Suprapubic skin (tissue), 4 donors: ENCODE data around the gene KCNB1. TPM values are rescaled to one million over a fixed set of nuclear protein-coding genes. Genes with fewer than 3 reads are reported as not detected.

Experiments used
- DNase-seq, 2 donors: peaks; one replicate each; pipeline ENCODE4 v3.0.0-alpha.2; 2019; ENCODE audit warnings: low spot score in 2 of 2
- H3K27ac ChIP-seq: fragments of 200-600 bp; sonication (generic); one replicate; pipeline ENCODE4 v1.5.1; 2019
- H3K27me3 ChIP-seq: fragments of 200-600 bp; sonication (generic); one replicate; pipeline ENCODE4 v1.5.1; 2019
- H3K36me3 ChIP-seq: fragments of 200-600 bp; sonication (generic); one replicate; pipeline ENCODE4 v1.5.1; 2019
- H3K4me1 ChIP-seq: fragments of 200-600 bp; sonication (generic); one replicate; pipeline ENCODE4 v1.5.1; 2019
- H3K4me3 ChIP-seq: fragments of 200-600 bp; sonication (generic); one replicate; pipeline ENCODE4 v1.5.1; 2019; ENCODE audit warnings: mild to moderate bottlenecking
- H3K9me3 ChIP-seq: fragments of 200-600 bp; sonication (generic); one replicate; pipeline ENCODE4 v1.5.1; 2019
- EP300 ChIP-seq: sonication (generic); formaldehyde crosslinking; IDR thresholded peaks from one replicate; pipeline ENCODE4 v1.6.1; 2017; ENCODE audit warnings: antibody characterized with exemption
- POLR2A ChIP-seq, 2 donors: fragments of 450-650 bp; IDR thresholded peaks; one replicate each; pipeline ENCODE4 v1.6.1; 2017; ENCODE audit warnings: antibody characterized with exemption in 2 of 2, mild to moderate bottlenecking in 2 of 2, moderate library complexity in 2 of 2
- POLR2AphosphoS5 ChIP-seq, 3 donors: sonication (generic); formaldehyde crosslinking; IDR thresholded peaks; one replicate each; pipeline ENCODE4 v1.6.1; 2017; ENCODE audit warnings: antibody characterized with exemption in 3 of 3
- WGBS: methylation state at CpG from one replicate; pipeline ENCODE4 v1.1.5; 2018; 5-methylcytosine and 5-hydroxymethylcytosine counted together
- total RNA-seq, 4 donors: library from RNA; depleted of rRNA; stranded (reverse); fragments of >200 nt; gene quantifications; one replicate each; pipeline ENCODE4 v1.1.0, GENCODE V29; 2016
- TF ChIP-seq, protein P1 (sequence below), 2 donors: fragments of 200-600 bp in 1 of 2; fragments of 450-650 bp in 1 of 2; sonication (generic) in 1 of 2; IDR thresholded peaks; one replicate each; pipeline ENCODE4 v1.5.1; 2016 to 2019; ENCODE audit warnings: antibody characterized with exemption in 2 of 2, mild to moderate bottlenecking in 1 of 2, moderate library complexity in 1 of 2

Gene KCNB1
- total RNA-seq, 4 donors from 2014 or later, result 0.91 to 4.0 (median 2.3) TPM

DNA sequence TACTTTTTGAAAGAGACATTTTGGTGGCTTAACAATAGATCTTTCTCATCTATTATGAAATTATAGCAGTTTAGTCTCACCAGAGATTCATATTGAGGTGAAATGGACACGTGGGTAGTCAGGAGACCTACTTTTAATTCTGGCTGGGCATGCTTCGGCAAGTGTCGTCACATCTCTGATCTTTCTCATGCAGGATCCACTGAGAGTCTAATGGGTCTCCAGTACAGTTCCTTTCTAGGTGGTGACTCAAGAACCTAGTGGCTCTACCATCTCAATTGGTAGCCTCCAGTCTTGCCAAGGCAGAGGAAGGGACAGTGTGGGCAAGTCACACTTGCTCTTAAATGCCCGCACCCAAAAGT lies 94.9 kb downstream of the KCNB1 start:
- Histone ChIP-seq H3K36me3 (no peaks in the 10 kb centered on the region), H3K4me1 (peaks cover 5% of the 10 kb centered on the region), H3K27ac (no peak overlapping the region), H3K9me3 (no peaks in the 10 kb centered on the region), H3K27me3 (no peaks in the 10 kb centered on the region), H3K4me3 (no peak overlapping the region)
- DNase-seq, result no peak
- WGBS, result 88% methylated on average over 4 of the region's 4 CpGs
- TF ChIP-seq, protein P1, sequence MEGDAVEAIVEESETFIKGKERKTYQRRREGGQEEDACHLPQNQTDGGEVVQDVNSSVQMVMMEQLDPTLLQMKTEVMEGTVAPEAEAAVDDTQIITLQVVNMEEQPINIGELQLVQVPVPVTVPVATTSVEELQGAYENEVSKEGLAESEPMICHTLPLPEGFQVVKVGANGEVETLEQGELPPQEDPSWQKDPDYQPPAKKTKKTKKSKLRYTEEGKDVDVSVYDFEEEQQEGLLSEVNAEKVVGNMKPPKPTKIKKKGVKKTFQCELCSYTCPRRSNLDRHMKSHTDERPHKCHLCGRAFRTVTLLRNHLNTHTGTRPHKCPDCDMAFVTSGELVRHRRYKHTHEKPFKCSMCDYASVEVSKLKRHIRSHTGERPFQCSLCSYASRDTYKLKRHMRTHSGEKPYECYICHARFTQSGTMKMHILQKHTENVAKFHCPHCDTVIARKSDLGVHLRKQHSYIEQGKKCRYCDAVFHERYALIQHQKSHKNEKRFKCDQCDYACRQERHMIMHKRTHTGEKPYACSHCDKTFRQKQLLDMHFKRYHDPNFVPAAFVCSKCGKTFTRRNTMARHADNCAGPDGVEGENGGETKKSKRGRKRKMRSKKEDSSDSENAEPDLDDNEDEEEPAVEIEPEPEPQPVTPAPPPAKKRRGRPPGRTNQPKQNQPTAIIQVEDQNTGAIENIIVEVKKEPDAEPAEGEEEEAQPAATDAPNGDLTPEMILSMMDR (IDR thresholded peaks at IDR 0.05), result no peak
- no peak for TF ChIP-seq POLR2AphosphoS5 (IDR thresholded peaks at IDR 0.05)

DNA sequence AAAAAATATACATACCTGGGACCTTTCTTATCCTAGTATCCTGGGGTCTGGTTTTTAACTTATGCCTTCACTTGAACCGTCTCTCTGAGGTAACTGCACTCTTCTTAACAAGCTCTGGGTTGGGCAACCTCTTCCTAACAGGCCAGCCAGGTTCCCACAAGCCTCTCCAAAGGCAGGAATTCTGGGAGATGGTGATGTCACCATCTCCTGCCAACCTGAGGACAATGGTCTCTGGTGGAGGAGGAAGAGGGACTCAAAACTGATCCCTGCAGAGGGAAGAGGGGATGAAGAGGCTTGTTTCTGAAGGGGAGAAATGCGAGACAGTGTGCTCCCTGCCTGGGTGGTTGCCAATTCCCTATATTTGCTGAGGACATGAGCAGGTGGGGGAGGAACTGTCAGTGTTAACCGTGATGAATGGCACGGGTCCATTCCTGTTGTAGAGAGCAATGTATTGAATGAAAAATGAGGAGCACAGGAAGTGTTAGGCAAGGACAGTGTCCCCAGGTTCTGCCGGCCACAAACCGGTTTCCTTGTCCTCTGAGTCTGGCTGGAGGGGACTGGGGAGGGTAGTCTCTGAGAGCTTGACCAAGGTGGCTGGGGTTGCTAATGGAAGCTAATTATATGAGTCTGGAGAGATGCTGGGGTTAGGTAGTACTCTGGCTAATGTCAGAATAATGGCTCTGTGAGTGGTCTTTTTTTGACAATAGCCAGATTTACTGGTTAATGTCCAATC lies 95.5 kb downstream of the KCNB1 start:
- WGBS, result 60% methylated on average over 6 of the region's 6 CpGs
- TF ChIP-seq POLR2AphosphoS5 (IDR thresholded peaks at IDR 0.05), result no peak
- TF ChIP-seq, protein P1 (IDR thresholded peaks at IDR 0.05), result no peak
- TF ChIP-seq EP300, result no peak
- TF ChIP-seq POLR2A (IDR thresholded peaks at IDR 0.05), result no peak
- peaks cover 7% of the 10 kb centered on the region for H3K4me1 ChIP-seq
- H3K36me3 ChIP-seq, result no peaks in the 10 kb centered on the region
- H3K9me3 ChIP-seq, result no peaks in the 10 kb centered on the region
- no peak overlapping the region for H3K4me3 ChIP-seq
- no peak for DNase-seq
- H3K27me3 ChIP-seq, result no peaks in the 10 kb centered on the region
- no peak overlapping the region for H3K27ac ChIP-seq

DNA sequence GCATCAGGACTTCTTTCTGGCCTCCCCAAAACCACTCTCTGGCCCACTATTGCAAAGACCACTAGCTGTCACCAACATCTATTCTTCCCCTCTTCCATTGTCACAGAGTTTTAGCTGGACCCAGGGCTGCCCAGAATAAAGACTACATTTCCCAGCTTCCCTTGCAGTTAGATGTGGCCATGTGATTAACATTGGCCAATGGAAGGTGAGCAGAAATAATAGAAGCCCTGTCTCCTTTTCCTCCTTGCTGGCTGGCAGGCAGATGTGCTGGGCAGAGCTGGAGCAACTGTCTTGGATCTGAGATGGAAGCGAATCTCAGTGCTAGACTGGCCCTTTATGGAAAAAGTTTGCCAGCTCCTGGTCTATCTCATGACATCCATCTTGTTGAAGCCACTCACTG lies 97.0 kb downstream of the KCNB1 start:
- H3K9me3 ChIP-seq, result no peaks in the 10 kb centered on the region
- WGBS, result 54% methylated on average over 1 of the region's 1 CpG
- no peaks in the 10 kb centered on the region for H3K27me3 ChIP-seq
- no peak for DNase-seq
- H3K36me3 ChIP-seq, result no peaks in the 10 kb centered on the region
- TF ChIP-seq POLR2A (IDR thresholded peaks at IDR 0.05), result no peak
- TF ChIP-seq, protein P1 (IDR thresholded peaks at IDR 0.05), result no peak
- no peak for TF ChIP-seq EP300
- no peak for TF ChIP-seq POLR2AphosphoS5 (IDR thresholded peaks at IDR 0.05)
- H3K27ac ChIP-seq, result no peak overlapping the region
- H3K4me3 ChIP-seq, result no peak overlapping the region
- H3K4me1 ChIP-seq, result peaks cover 22% of the 10 kb centered on the region

DNA sequence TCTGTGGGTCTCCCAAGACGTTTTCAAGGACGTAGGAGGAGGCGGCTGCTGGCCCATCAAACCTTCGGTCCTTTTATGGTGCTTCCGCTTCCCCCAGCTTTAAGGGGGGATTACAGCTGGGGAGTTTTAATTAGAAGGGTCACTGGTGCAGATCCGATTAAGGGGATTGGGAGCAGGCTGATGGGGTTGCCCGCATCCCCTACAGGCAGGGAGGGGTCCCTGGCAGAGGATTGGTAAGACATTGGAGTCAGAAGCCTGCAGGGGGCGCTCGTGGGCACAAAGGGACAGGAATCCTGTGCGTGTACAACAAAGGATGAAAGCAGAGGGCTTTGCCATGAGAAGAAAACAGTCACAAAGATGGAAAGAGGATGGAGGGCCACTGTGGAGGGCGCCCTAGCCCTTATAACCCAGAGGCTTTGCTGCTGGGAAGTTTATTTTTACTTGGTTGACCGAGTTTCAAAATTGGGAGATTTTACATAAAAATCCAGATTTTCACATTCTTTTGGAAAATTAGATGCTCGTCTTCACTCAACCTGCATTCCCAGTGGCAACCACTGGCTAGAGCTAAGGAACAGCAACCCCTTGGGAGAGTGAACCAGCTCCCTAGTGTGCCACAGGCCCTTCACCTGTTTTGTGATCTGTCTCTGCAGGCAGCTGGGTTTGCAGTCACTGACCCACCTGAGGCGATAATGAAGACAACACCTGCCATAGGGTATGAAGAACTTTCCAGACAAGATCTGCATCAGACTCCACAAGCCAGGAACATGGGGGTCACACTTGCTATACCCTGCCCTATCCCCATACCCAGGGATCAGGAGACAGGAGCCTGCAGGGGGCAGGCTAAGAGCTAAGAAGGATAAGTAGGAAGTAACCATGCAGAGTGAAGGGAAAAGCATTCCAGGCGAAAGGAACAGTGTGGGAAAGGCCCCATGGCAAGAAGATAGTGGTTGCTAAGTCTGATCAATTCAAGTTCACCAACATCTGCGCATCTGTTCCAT lies 97.7 kb downstream of the KCNB1 start:
- Histone ChIP-seq H3K4me1 (peaks cover 22% of the 10 kb centered on the region), H3K36me3 (no peaks in the 10 kb centered on the region), H3K9me3 (no peaks in the 10 kb centered on the region), H3K27ac (no peak overlapping the region), H3K27me3 (no peaks in the 10 kb centered on the region), H3K4me3 (no peak overlapping the region)
- 61% methylated on average over 16 of the region's 16 CpGs for WGBS
- DNase-seq, result peak in 1 of 2 donors; percentile 76
- no peak for TF ChIP-seq POLR2AphosphoS5 (IDR thresholded peaks at IDR 0.05)
- no peak for TF ChIP-seq EP300
- TF ChIP-seq, protein P1 (IDR thresholded peaks at IDR 0.05), result peak in 1 of 2 donors; percentile 53
